ENCODE measurements around the gene MORN3. TPM values are rescaled to one million over a fixed set of nuclear protein-coding genes. Genes with fewer than 3 reads are reported as not detected.

MORN3 gene
- total and polyA plus RNA-seq, 2 of the 4 experiments (the other 2 are of a cell fraction) = 0.18 to 0.22 TPM

DNA sequence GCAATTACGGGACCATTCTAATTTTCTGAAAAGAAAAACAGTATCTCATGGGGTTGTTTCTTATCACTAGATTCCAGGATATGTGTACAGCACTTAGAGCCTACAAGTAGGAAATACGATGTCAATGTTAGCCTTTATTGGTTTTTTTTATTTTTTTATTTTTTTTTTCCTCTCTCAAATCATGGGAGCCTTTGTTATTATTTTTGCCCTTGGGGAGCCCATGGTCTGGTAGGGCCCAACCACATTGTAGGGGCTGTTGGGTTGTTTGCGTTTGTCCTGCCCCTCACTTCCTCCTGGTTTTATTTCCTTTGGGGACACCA, 5.9 kb downstream of the MORN3 start:
- WGBS, 2 experiments (ENCODE audit: extremely low coverage in 2 of 2, insufficient read length in 1 of 2) = no CpG with 5 or more reads among the region's 3 CpGs
- dilution Hi-C loops (cut with HindIII; ENCODE audit: low sequenced_read_pairs, unreplicated experiment) = no loop called here
- Histone ChIP-seq H3K4me1 (ENCODE audit: control insufficient read depth, insufficient read depth, low read length) (no peaks in the 10 kb centered on the region; the same call in 1 of the 2 replicates), H3K27ac (ENCODE audit: insufficient read depth, low read length) (no peak overlapping the region), H2BK120ac (ENCODE audit: low read depth, low read length) (no peak overlapping the region), H3K56ac (ENCODE audit: extremely low read depth, insufficient read depth, low read length) (no peak overlapping the region), H2BK15ac (ENCODE audit: low read depth, low read length) (no peak overlapping the region), H3K79me1 (ENCODE audit: low read depth in 1 of 2, low read length in 2 of 2) (no peaks in the 10 kb centered on the region), H4K91ac (ENCODE audit: insufficient read depth, low read depth, low read length) (no peak overlapping the region), H3K9ac (ENCODE audit: low read depth, low read length) (no peak overlapping the region), H4K20me1 (ENCODE audit: insufficient read depth, low read length) (no peaks in the 10 kb centered on the region), H2AK9ac (replicated peaks; ENCODE audit: low read depth, low read length, poor library complexity) (no peak overlapping the region), H3K4ac (ENCODE audit: low read depth, low read length) (no peak overlapping the region), H2AK5ac (ENCODE audit: low read depth, low read length) (no peak overlapping the region), H2BK5ac (ENCODE audit: low read depth, low read length, poor library complexity, severe bottlenecking) (no peak overlapping the region), H4K8ac (ENCODE audit: low read depth in 2 of 2, low read length in 2 of 2) (no peak overlapping the region), H3K18ac (ENCODE audit: low read depth, low read length) (no peak overlapping the region), H2AFZ (replicated peaks; ENCODE audit: low read length, poor library complexity) (peak overlapping the region; percentile 65), H2BK20ac (ENCODE audit: low read depth, low read length) (no peak overlapping the region), H3K9me1 (ENCODE audit: insufficient read depth, low read length) (no peaks in the 10 kb centered on the region), H3K4me3 (ENCODE audit: insufficient read depth, low read depth, low read length) (no peak overlapping the region), H3K9me3 (ENCODE audit: control insufficient read depth, insufficient read depth, low read length) (no peaks in the 10 kb centered on the region), H3K4me2 (ENCODE audit: low read depth, low read length) (no peak overlapping the region), H3K23ac (ENCODE audit: low read depth, low read length) (no peak overlapping the region), H4K5ac (ENCODE audit: low read depth, low read length) (no peak overlapping the region), H3K27me3 (ENCODE audit: control insufficient read depth, insufficient read depth, low read length) (no peaks in the 10 kb centered on the region), H3K36me3 (ENCODE audit: control insufficient read depth, insufficient read depth, low read length) (no peaks in the 10 kb centered on the region), H3K14ac (replicated peaks; ENCODE audit: low read depth, low read length) (no peak overlapping the region)
- no TSS peak for BruUV-seq (replicated peaks)
- intact Hi-C loops (cut with micrococcal nuclease) = no loop called here
- CTCF ChIA-PET = no interaction called here
- TF ChIP-seq MXI1 (IDR thresholded peaks at IDR 0.05; ENCODE audit: borderline replicate concordance, low read depth, low read length) (no peak), RAD21 (IDR thresholded peaks at IDR 0.05; ENCODE audit: low read length) (no peak), RCOR1 (IDR thresholded peaks at IDR 0.05; ENCODE audit: insufficient replicate concordance, low read length) (no peak), POLR2A (IDR thresholded peaks at IDR 0.05; ENCODE audit: low read depth, low read length) (no peak), USF2 (IDR thresholded peaks at IDR 0.05; ENCODE audit: low read depth, low read length) (no peak), SMC3 (IDR thresholded peaks at IDR 0.05; ENCODE audit: low read depth, low read length) (no peak), BHLHE40 (IDR thresholded peaks at IDR 0.05; ENCODE audit: low read depth, low read length) (no peak), CEBPB (IDR thresholded peaks at IDR 0.05; ENCODE audit: low read depth, low read length) (no peak), NFE2L2 (IDR thresholded peaks at IDR 0.05; ENCODE audit: low read depth, low read length) (no peak), CTCF (conservative IDR thresholded peaks at IDR 0.05; ENCODE audit: low read depth, low read length) (no peak), RFX5 (IDR thresholded peaks at IDR 0.05; ENCODE audit: low read depth, low read length) (no peak), CHD1 (IDR thresholded peaks at IDR 0.05; ENCODE audit: low read depth, low read length) (no peak), MAZ (IDR thresholded peaks at IDR 0.05; ENCODE audit: borderline replicate concordance, low read depth, low read length) (no peak), MAFK (IDR thresholded peaks at IDR 0.05; ENCODE audit: low read depth, low read length) (no peak), FOS (IDR thresholded peaks at IDR 0.05; ENCODE audit: low read depth, low read length) (no peak)
- TF ChIP-seq, protein P1, sequence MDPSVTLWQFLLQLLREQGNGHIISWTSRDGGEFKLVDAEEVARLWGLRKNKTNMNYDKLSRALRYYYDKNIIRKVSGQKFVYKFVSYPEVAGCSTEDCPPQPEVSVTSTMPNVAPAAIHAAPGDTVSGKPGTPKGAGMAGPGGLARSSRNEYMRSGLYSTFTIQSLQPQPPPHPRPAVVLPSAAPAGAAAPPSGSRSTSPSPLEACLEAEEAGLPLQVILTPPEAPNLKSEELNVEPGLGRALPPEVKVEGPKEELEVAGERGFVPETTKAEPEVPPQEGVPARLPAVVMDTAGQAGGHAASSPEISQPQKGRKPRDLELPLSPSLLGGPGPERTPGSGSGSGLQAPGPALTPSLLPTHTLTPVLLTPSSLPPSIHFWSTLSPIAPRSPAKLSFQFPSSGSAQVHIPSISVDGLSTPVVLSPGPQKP (IDR thresholded peaks at IDR 0.05; ENCODE audit: borderline replicate concordance, low read depth, low read length) = no peak
- POLR2A ChIA-PET (ENCODE audit: unreplicated experiment) = no interaction called here
- ATAC-seq (ENCODE audit: low read depth) (no peak), DNase-seq (no peak)
- in situ Hi-C loops (cut with MboI; ENCODE audit: low sequenced_read_pairs) = no loop called here

Data from IMR-90 (cell line).